ENCODE data around the gene OPTN.
A peak's percentile ranks its signal among the peaks of the same experiment; 100 is the strongest.

Gene OPTN

DNA sequence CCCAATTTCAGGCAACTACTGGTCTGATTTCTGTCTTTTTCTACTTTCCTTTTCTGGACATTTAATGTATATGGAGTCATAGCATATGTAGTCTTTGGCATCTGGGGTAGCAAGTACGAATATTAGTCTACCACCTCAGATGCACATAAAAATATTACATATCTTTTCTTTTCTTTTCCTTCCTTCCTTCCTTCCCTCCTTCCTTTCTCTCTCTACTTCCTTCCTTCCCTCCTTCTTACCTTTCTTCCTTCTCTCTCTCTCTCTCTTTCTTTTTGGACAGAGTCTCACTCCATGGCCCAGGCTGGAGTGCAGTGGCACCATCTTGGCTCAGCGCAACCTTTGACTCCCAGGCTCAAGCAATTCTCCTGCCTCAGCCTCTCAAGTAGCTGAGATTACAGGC lies 4.0 kb upstream of the OPTN start:
- TF ChIP-seq, protein P1, sequence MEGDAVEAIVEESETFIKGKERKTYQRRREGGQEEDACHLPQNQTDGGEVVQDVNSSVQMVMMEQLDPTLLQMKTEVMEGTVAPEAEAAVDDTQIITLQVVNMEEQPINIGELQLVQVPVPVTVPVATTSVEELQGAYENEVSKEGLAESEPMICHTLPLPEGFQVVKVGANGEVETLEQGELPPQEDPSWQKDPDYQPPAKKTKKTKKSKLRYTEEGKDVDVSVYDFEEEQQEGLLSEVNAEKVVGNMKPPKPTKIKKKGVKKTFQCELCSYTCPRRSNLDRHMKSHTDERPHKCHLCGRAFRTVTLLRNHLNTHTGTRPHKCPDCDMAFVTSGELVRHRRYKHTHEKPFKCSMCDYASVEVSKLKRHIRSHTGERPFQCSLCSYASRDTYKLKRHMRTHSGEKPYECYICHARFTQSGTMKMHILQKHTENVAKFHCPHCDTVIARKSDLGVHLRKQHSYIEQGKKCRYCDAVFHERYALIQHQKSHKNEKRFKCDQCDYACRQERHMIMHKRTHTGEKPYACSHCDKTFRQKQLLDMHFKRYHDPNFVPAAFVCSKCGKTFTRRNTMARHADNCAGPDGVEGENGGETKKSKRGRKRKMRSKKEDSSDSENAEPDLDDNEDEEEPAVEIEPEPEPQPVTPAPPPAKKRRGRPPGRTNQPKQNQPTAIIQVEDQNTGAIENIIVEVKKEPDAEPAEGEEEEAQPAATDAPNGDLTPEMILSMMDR (conservative IDR thresholded peaks at IDR 0.05; ENCODE audit: low read depth) = no peak
- CTCF ChIA-PET = no interaction called here

DNA sequence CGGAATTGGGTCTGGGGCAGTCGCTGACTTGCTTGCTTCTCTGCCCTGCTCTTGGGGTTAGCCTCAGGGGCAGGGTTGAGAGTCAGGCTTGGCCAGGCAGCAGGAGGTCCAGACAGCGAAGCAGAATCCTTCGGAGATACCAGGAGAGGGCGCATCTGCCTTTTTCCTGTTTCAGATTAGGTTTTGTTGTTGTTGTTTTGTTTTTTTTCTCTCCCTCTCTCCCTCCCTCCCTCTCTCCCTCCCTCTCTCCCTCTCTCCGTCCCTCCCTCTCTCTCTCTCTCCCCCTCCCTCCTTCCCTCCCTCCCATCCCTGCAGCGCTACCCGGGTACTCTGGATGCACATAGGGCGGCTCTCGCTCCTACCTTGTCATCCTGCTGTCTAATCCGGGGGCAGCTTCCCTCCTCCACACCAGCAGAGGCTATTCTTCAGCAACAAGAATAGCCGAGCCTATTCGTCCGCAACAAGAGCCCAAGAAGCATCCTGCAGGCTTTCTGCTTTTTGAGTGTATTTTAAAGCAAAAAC lies 758 bp upstream of the OPTN start:
- ChIA-PET POLR2A (ENCODE audit: low non-redundant PET) (no interaction called here), CTCF (interaction anchor here (0.6 to 1.4 kb wide), 16 partner anchors 9 to 906 kb away, joined by 3 to 8 read pairs (median 3); no protein-coding TSS in a partner anchor)
- peak; percentile 50 for DNase-seq (ENCODE audit: low spot score)
- peak overlapping the region; percentile 89 for H3K27ac ChIP-seq
- TF ChIP-seq, protein P1 (conservative IDR thresholded peaks at IDR 0.05; ENCODE audit: low read depth) = no peak; the same call in 1 of the 2 replicates

More for the DNA sequence above, 4.0 kb upstream of the OPTN start:
- DNase-seq (ENCODE audit: low spot score) = no peak
- POLR2A ChIA-PET (ENCODE audit: low non-redundant PET) = no interaction called here
- H3K27ac ChIP-seq = no peak overlapping the region

DNA sequence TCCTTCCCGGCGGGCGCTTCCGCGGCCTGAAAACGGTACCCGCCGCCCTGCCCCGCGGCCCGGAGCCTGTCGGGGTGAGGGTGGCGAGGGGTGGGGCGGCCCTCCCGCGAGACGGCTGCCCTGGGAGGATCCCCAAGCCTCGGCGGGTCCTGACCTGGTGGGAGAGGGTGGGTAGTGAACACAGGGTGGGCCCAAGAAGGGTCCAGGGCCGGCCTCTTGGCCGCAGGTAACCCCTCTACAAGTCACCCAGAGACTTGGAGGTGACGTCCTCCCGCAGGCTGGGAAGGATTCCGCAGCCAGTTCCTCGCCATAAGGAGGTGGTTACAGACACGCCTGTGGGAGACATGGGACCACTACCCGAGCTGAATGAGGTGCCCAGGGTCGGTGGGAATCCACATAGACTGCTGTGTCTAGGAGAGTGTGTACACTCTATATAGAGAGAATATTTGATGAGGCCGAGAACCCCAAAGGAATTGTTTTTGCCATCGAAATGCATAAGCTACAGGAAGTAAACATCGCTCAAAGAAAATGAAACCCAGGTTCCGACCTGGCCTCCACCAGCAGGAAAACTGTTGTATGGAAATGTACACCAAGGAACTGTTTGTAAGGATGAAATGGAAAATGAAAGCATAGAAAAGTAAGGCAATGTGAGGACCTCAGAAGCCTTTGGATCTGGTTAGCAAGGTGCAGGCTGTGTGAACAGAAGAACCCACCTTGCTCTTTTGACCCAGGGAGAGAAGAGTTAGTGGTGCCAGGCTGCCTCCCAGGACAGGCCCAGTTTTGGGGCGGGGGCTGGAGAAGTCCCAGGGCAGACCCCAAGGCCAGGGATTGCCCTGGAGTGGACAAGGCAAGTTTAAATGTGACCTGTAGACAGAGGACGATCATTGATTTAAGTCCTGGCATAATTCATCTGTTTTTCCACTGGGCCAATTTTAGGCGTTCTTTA lies 659 bp downstream of the OPTN start:
- peak; percentile 44 for DNase-seq (ENCODE audit: low spot score)
- POLR2A ChIA-PET (ENCODE audit: low non-redundant PET) = no interaction called here

DNA sequence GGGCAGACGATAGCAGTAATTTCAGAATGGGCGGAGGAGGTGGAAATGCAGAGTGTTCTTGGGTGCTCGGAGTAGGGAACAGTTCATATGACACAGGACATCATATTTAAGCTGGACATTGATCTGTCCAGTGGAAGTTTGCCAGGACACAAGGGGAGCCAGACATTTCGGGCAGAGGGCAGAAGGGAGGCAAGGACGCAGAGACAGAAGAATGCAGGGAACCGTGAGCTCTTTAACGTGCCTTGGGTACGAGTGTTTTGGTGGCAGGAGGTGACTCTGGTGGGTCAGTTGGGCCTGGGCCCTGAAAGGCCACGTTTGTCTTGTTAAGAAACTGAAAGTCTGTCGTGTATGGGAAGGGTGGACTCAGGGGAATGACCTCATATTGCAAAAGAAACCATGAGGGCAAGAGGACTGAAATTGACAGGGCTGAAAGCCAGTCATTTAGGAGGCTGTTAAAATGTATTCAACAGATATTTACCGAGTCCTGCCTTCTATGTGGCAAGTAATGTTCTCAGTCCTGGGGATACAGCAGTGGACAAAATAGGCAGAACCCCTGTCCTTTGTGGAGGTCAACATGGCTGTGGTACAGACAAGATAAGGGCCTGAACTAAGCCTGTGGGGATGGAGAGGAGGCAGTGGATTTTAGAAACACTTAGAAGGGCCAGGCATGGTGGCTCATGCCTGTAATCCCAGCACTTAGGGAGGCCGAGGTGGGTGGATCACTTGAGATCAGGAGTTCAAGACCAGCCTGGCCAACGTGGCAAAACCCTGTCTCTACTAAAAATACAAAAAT lies 2.2 kb downstream of the OPTN start:
- TF ChIP-seq, protein P1 (conservative IDR thresholded peaks at IDR 0.05; ENCODE audit: low read depth) = no peak
- ChIA-PET POLR2A (ENCODE audit: low non-redundant PET) (no interaction called here), CTCF (no interaction called here)
- DNase-seq (ENCODE audit: low spot score) = no peak
- peak overlapping the region; percentile 33; the same call in 1 of the 2 replicates for H3K27ac ChIP-seq

More for the DNA sequence above, 659 bp downstream of the OPTN start:
- H3K27ac ChIP-seq = peak overlapping the region; percentile 89
- CTCF ChIA-PET = interaction anchor here (0.5 to 1.4 kb wide), 8 partner anchors 11 to 902 kb away, joined by 3 to 8 read pairs (median 3); no protein-coding TSS in a partner anchor
- TF ChIP-seq, protein P1 (conservative IDR thresholded peaks at IDR 0.05; ENCODE audit: low read depth) = no peak

DNA sequence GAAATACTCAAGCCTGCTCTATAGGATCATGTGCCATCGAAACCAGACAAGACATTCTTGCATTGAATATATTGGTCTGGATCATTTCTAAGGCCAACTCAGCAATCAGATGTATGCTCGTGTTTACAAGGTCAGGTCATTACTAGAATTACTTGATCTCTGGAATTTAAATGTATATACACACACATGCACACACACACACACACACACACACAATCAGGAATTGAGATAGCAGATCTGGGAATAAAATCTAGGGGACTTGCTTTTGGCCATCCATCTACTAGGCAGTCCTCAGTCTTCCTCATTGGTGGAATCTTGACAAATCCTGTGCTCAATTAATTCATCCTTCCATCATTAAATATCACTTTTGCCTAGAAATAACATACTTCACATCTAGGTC lies 3.6 kb downstream of the OPTN start:
- no peak for DNase-seq (ENCODE audit: low spot score)
- POLR2A ChIA-PET (ENCODE audit: low non-redundant PET) = no interaction called here
- TF ChIP-seq, protein P1 (conservative IDR thresholded peaks at IDR 0.05; ENCODE audit: low read depth) = no peak
- no peak overlapping the region for H3K27ac ChIP-seq
- CTCF ChIA-PET = interaction anchor here (0.6 kb wide), 2 partner anchors 194 to 1106 kb away, joined by 3 to 4 read pairs; no protein-coding TSS in a partner anchor

DNA sequence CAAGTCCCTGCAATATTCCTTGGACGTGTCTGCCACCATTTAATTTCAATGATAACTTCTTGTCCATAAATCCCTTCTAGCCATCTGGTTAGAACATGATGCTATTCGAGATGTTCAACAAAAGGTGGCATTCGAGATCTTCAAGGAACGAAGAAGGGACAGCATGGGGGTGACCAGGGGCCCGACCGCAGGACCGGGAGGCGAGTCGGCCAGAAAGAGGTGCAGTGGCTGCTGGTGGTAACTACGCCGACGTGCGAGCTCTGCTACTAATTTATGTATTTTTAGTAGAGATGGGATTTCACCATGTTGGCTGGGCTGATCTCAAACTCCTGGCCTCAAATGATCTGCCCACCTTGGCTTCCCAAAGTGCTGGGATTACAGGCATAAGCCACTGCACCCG lies 4.7 kb downstream of the OPTN start:
- ChIA-PET CTCF (no interaction called here), POLR2A (ENCODE audit: low non-redundant PET) (no interaction called here)
- TF ChIP-seq, protein P1 (conservative IDR thresholded peaks at IDR 0.05; ENCODE audit: low read depth) = no peak
- no peak overlapping the region for H3K27ac ChIP-seq
- DNase-seq (ENCODE audit: low spot score) = no peak
